ENCODE data around the gene TMEM108.
A peak's percentile ranks its signal among the peaks of the same experiment; 100 is the strongest.
"Not testable (repeated sequence)": the region's sequence is repeated elsewhere in the genome, so short reads cannot be mapped to it uniquely, and the experiment has no call there.

The TMEM108 gene

DNA sequence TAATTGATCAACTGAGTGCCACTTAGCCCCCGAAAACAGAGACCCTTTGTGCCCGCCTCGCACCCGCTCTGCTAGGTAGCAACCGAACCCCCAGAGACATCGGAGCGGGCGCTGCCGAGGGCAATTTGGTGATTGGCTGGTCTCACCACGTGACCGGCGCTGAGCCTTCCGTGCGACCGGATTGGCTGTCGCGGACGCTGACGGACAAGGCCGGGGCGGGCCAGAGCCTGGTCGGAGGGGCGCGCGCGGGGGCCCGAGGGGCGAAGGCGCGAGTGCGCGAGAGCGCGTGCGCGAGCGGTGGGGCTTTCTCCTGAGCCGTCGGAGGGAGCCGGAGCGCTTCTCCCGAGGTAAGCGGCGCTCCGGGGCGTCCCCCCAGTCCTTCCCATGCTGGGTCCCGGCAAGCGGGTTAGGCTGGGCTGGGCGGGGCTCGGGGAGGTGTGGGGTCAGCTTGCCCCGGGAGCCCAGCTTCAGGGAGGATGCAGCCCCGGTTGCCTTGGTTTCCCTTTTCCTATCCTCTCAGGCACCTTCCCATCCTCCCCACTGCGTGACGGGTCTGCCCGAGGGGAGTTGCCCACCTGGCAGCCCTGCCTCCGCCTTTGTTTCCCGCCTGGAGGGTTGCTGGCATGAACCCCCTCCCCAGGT is at the start of gene TMEM108:
TMEM108 (plus strand) TSS at position 303 of the 642 bp plus-strand sequence.
- DNase-seq: peak; percentile 69

DNA sequence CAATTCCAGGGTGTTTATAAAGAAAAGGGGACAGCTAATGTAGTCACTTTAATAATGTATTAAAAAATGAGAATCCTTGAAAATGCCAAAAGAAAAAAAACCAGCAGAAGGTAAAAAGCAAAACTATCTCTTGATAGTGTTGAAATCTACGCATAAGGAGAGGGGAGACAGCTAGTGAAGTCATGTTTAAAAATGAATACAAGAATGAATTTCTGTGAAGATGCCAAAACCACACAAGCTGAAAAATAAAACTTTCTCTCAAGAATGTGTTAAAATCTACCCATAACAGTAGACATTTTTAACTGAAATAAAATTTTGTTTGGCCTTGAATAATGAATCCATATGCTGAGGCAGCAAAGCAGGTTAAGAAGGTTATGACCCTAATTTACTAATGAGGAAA is 42.2 kb upstream of the TMEM108 start:
- DNase-seq: no peak

DNA sequence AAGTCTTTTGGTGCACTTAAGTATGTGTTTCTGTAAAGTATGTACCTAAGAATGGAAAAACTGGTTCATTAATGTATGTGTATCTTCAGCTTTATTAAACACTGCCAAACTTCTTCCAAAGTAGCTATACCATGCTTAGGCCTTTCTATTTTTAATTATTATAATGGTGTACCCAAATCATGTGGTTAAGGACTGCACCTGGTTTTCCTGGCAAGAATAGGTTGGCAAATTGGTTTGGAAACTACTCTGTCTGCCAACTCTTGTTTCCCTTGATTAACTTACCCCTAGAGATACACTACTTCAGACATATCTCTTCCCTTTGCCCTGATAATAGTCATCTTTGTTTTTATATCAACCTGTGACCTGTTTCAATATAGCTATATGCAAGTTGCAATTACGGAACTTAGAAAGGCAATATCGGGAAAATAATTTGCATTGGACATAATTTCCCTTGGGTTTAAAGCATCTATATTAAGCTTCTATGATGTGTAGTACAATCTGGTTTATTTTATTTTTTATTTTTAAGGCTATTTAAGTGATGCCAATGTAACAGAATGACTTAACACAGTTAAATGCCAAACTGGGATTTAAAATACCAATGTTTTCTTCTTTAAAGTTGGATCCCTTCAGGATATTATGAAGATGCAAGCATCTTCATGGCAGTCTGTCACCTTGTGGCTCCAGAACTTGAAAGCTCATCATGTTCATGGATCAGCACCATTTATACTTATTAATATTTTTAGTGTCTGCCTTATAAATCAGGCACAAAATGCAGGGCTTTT is 40.6 kb upstream of the TMEM108 start:
- peak; percentile 78 for DNase-seq

DNA sequence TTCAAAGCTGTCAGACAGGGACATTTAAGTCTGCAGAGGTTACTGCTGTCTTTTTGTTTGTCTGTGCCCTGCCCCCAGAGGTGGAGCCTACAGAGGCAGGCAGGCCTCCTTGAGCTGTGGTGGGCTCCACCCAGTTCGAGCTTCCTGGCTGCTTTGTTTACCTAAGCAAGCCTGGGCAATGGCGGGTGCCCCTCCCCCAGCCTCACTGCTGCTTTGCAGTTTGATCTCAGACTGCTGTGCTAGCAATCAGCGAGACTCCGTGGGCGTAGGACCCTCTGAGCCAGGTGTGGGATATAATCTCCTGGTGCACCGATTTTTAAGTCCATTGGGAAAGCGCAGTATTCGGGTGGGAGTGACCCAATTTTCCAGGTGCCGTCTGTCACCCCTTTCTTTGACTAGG is 33.2 kb upstream of the TMEM108 start:
- DNase-seq: not testable (repeated sequence)

DNA sequence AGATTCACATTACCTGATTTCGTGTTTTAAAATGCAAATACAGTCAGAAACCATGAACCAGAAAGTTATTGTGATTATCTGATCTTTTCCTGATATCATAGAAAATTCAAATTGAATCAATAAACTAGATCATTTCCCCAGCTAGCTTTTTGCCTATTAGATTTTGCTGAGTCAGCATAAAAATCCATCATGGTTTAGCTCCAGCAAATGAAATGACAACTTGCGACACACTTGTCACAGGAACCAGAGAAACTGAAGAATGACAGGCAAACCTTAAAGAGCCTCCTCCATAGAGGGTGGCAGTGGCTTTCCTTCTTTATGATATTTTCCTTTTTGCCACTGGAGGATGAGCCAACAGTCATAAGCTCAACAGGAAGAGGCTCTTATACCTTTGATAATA is 30.6 kb upstream of the TMEM108 start:
- DNase-seq: no peak

DNA sequence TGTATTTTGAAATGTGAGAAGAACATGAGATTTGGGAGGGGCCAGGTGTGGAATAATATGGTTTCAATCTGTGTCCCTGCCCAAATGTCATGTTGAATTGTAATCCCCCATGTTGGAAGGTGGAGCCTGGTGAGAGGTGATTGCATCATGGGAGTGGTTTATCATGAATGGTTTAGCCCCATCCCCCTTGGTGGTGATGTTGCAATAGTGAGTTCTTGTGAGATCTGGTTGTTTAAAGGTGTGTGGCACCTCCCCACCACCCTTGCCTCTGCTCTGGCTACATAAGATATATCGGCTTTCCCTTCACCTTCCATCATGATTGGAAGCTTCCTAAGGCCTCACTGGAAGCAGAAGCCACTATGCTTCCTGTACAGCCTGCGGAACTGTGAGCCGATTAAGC is 23.9 kb upstream of the TMEM108 start:
- no peak for DNase-seq

DNA sequence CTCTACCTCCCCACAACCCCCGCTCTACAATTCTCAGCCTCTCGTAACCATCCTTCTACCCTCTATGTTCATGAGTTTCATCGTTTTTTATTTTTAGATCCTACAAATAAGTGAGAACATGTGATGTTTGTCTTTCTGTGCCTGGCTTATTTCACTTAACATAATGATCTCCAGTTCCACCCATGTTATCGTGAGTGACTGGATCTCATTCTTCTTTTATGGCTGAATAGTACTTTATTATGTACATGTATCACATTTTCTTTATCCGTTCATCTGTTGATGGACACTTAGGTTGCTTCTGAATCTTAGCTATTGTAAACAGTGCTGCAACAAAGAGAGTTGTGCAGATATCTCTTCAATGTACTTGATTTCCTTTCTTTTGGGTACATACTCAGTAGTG is 22.6 kb upstream of the TMEM108 start:
- DNase-seq: not testable (repeated sequence)

DNA sequence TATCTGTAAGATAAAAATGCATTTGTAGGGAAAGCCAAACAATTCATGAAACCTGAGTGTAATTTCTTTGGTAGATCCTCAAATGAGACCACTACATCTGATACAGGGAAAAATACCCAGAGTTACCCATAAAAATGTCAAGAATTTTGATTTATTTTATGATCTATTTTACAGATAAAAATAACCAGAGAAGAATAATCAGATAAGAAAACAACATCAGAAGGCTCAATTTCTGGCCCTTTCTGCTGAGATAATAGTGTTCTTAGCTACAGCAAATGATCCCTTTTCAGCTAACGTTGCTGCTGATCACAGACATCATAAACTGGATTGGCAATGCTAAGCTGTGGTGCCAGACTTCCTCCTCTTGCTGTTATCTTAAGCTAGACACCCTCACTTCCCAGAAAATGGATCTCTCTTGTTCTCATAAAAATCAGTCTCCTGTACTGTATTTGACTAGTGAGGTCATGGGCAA is 21.3 kb upstream of the TMEM108 start:
- DNase-seq: no peak

DNA sequence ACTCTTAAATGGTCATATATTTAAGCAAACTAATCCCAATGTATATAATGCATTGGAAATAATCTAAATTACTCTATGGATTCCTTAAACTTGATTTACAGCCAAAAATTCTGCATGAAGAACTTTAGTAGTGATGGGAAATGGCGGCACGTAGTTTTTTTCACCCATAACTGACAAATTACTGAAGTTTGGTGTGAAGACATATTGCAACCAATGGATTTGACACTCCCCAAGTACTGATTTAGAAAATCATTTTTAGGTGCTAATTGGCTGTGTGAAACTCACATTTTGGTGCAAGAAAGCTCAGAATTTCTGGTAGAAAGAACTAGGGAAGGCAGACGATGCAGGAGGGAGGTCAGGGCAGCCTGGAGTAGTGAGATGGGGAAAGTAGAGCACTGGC is 19.3 kb upstream of the TMEM108 start:
- DNase-seq: no peak

DNA sequence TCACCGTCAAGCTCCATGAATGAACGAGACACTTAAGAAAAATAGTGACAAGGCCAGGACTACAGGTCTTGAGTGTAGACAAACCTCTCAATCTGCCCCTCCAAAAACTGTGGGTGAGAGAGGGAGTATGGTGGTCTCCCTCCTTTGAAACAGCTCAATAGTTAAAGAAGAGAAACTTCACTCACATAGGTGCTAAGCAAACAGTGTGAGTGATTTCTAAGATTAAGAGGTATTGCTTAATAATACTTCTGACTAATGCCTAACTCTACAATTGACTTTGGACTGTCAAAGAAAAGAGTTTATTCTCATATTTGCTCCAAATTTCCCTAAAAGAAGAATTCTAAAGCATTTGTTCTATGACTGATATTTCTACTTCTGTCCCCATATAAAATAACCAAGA is 17.0 kb upstream of the TMEM108 start:
- DNase-seq: no peak

DNA sequence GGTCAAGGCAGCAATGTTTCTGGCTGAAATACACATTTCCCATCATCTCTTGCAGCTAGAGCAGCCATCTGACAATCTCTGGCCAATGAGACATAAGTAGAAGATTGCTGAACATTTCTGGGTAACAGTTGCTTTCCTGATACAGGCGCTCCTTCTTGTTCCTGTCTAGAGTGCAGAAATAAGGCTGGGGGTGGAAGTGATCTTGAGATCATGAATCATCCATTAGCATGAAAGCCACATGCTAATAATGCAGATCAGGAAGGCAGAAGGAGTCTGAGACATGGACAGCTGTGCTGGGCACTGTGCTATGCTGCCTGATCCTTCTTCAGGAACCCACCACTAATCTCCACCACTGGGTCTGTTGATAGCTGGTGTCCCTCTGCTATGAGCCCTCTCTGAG is 14.8 kb upstream of the TMEM108 start:
- DNase-seq: no peak

DNA sequence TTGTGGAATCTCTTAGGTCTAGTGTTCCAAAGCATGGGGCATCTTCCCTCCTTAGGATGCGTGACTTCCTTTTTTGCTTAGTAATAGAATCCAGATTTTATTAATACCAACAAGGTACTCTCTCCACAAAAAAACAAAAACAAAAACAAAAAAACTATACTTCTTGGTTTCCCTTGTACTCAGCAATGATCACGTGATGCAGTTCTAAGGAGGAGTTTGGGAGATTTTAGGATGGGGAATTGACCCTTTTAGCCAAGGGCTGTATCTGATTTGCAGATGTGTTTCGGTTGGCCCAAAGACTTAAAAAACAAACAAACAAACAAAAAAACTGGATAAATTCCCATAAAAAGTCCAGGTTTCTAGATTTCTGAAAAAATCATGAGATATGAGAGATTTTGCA is 12.6 kb upstream of the TMEM108 start:
- DNase-seq: no peak

DNA sequence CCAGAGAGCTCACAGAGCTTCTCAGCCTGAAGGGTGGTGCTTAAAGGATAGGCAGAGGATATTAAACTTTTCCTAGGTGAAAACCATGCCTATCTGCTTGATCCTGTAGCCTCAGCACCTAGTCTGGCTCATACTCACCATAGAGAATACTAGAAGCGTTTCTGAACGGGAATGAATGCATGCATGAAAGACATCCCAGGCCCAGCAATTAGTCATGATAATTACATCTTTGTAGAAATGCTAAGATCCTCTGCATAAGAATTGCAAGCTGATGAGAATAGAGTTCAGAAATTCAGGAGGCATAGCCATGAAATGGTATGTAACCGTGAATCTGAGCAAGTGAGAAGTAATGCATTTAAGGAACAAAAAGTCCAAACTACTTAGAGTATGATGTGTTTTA is 5.9 kb upstream of the TMEM108 start:
- no peak for DNase-seq

DNA sequence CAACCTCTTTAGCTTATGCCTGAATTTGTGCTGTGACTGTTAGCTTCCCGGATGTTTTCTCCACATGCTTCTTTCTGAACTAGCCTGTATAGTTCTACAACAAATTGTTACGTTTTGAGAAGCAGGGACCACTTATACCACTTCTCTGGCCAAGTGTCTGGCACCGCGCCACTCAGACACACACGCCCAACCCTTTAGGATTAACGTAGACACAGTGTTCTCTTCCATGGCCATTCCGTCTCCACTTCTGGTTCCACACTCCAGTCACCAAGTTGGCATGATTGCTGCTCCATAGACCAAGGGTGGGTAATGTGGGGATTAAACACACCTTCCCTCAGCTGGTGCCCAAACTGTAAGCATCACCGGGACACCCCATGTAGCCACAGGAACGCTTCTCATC is 755 bp upstream of the TMEM108 start:
- DNase-seq: no peak

DNA sequence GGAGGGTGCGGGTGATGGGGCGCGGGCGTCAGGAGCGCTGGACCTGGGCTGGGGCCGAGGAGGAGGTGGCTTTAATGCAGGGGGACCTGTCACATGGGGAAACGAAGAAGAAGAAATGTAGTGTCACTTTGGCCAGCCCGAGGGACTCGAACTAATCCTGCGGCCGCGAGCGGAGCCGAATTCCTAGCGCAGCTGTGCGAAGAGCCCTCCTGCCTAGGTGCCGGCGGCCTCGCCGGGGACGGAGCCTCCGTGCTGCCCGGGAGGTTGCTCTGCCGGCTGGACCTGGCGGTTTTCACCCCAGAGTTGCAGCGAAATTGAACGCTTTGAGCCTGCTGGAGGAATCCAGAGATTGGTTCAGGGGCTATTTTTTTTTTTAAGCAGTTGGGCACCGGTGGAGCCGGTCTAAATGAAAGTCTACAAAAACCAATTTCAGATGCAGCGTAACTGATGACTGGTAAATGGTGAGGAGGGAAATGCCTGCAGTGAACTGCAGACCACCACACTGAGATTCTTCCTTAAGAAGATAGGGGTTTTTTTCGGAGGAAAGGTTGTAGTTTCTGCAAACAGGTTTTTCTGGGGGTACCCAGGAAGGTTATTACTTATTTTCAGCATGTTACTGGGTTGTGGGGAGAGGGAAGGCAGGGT is 662 bp downstream of the TMEM108 start:
- no peak for DNase-seq

DNA sequence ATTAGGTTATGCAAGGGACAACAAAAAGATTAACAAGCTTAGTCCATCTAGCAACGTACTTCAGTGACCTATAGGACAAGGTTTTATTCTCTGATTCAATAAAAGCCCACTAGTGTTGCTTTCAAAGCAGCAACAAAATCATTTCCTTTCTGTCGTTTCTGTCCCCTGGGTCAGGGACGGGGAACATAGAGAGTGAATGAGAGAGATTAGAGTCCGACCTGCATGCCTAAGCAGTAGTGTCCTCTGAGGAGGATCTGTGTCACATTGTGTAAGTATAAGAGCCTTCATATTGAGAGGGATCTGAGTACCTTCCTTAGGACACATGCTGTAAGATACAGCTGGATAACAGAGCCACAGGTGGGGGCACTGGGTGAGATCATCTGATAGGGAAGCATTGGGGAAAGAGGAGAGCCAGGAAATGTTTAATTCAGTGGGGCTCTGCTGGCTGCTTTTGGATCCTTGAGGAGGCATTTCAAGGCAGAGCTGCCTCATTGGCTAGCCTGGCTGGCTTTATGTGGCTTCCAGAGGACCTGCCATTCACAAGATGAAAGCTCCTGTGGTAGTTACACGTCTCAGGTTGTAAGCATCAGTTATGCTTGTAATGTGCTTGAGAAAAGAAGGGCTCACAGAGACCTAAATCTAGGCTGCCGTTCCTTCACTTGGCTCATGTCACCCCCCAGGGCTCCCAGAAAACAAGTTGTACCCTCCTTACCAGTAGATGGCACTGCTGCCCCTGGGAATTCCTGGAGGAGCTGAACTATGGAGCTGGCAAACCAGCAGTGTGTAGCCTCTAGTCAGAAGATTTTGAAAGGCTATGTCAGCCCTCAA is 2.7 kb downstream of the TMEM108 start:
- DNase-seq: peak; percentile 53

DNA sequence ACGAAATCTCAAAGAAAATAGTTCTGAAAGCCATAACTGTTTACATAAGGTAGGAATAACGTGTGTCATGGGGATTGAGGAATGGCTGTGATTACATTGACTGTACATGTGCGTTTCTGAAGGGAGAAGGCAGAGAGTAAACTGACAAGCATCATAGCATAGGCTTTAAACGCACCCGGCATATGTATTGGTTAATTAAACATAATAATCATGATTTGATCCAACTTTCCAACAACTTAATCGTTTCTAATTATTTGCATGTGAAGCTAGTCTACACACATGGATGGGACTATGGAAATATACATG is 3.3 kb downstream of the TMEM108 start:
- no peak for DNase-seq

DNA sequence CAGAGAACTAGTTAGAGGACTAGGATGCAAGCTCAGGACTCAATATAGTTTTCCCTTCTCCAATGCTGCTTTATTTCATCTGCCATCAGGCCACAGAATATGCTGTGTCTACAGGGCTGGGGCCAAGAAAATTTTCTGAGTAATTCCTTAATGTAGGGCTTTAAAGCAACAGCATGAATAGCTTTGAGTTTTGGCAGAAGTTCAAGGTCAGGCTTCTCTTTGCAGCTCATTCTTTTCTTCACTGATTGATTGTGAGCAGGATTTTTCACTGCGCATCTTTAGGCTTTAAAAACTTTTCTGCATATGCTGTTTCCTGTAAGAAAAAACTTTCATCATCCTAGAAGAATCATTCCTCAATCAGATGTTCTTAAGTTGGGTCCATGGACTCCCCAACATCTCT is 4.6 kb downstream of the TMEM108 start:
- no peak for DNase-seq

DNA sequence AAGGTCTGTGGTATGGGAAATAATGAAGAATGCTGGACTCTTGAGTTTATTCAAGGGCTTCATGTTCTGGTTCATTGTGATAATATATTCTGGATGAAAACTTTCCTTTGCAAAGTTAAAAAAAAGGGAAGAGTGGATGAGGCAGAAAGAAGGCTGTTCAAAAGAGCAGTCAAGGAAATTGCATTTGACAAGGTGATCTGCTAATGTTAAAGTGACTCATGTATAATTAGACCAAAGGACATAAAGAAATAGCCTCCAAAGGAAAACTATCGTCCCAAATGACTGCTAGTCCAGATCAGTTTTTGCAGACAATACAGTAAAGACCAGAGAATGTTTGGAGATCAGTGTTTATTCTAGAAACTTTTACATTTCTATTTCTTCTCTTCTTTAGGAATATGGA is 9.8 kb downstream of the TMEM108 start:
- DNase-seq: no peak

DNA sequence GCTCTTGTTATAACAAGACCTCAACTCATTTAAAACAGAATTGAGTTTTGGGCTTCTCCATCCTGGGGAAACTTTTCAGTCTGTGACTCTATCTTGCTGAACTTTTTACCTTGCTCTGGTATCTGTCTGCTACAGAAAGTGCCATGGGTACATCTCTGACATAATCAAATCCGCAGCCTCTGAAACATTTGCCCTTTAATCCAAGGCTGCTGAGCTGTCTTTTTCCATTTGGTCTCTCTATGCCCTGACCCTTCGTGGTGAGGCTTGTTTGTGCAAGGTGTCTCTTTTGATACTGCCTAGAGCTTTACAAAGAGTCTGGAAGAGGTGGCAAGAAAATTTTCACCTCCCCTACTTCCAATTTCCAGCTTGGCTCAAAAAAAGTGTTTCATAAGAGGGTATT is 11.3 kb downstream of the TMEM108 start:
- DNase-seq: no peak

DNA sequence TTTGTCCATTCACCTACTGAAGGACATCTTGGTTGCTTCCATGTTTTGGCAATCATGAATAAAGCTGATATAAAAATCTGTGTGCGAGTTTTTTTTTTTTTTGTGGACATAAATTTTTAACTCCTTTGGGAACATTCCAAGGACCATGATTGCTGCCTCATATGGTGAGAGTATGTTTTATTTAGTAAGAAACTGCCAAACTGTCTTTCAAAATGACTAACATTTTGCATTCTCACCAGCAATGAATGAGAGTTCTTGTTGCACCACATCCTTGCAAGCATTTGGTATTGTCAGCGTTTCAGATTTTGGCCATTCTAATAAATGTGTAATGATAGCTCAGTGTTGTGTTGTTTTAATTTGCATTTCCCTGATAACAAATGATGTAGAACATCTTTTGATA is 12.7 kb downstream of the TMEM108 start:
- no peak for DNase-seq

DNA sequence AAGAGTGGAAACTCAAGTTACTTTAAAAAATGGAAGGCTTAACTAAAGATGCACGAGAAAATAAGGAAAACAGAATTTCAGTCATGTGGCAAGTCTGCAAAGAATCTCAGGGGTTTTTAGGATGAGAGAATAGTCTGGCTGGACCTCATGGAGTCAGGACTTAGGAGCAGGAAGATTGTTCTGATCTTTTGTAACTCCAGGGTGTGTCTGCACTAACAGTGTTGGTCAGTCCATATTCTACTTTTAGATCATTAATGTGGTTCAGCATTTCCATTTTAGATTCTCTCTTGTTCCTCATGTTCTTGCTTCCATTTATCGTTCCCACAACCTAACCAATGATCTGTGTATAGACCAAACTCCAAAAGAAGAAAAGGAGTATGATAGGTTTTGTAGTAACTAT is 15.3 kb downstream of the TMEM108 start:
- DNase-seq: no peak

DNA sequence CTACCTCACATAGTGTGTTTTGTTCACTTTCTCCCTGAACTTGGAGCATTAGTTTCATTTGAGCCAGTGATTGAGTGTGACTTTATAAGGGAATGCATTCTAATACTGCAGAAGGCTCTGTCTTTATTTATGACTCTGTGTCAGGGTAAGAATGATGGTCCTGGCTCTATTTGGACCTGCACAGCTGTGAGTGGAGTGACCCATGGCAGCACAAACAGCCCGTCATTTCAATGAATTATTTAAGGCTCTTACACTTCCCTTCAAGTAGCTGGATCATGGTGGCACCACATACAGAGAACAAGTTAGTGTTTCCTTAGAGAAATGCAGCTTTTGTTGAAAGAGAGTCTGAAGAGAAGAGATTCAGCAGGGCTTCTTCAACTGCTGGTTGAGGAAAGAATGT is 16.4 kb downstream of the TMEM108 start:
- DNase-seq: no peak

DNA sequence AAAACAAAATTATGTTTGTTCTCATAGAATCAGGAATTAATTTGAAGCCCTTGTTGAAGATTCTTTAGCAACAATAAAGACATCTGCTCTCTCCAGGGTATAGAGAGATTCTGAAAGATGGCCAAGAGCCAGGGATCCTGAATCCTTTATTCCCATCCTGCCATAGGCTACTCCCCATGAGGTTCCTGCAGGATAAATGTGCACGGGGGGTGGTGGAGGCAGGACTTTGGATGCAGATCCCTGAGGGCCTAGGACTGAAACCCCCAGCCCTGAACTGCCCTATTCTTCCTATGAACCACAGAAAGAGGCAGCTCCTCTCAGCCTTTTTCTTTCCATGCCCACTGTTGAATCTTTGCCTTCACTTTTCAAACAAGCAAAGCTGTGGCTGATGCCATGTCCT is 17.1 kb downstream of the TMEM108 start:
- DNase-seq: no peak
